ENCODE measurements around the gene ARFIP1. TPM values are rescaled to one million over a fixed set of nuclear protein-coding genes. Genes with fewer than 3 reads are reported as not detected.

ARFIP1 gene, protein sequence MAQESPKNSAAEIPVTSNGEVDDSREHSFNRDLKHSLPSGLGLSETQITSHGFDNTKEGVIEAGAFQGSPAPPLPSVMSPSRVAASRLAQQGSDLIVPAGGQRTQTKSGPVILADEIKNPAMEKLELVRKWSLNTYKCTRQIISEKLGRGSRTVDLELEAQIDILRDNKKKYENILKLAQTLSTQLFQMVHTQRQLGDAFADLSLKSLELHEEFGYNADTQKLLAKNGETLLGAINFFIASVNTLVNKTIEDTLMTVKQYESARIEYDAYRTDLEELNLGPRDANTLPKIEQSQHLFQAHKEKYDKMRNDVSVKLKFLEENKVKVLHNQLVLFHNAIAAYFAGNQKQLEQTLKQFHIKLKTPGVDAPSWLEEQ
- total RNA-seq: 7.5 TPM
- 10 to 100 TPM; 17.2 to 24.2 (median 20.2) TPM for polyA plus RNA-seq

DNA sequence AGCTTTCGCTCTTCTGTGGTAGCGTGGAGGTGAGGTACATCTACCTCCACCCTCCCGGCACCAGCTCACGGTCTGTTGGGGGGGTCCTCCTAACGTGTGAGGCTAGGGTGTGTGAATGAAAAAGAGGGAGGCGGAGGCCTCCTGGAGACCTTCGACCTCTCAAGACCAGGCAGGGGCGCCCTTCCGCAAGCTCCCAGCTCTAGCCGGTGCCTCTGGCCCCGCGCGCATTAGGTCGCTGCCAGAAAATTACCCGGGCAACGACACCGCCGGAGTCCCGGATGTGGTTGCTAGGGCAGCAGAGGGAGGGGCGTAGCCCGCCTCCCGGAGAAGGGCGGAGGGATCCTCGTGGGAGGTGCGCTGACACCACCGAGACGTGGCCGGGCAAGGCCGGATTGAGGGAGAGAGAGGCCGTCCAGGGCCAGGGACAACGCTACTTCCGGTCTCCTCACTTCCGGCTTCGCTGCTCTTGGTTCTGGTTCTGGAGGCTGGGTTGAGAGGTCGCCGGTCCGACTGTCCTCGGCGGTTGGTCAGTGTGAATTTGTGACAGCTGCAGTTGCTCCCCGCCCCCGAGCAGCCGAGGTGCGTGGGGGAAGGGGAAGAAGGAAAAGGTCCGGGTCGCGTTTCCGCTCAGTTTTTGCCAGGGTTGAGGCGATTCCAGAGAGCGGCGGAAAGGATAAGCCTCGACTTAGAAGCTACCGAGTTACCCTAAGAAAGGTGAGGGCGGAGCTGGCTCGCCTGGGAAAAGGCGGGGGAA is at the start of gene ARFIP1, which contains the start of gene TIGD4:
Gene ARFIP1 (plus strand): TSS at position 442 of the 754 bp plus-strand sequence. CDS start 49,680 bp downstream, outside the sequence.
Gene TIGD4 (minus strand): TSS at position 218 of the 754 bp plus-strand sequence. CDS start 8,726 bp downstream, outside the sequence.
- H3K27ac Mint-ChIP-seq: peak within 1 kb of the TSS; percentile 93 to 100 (median 99)
- peak within 1 kb of the TSS; percentile 84 for H3K4me3 ChIP-seq (ENCODE audit: low read depth, low read length)
- peak within 1 kb of the TSS; percentile 83 for H3K27ac ChIP-seq (ENCODE audit: insufficient read depth, low read length, poor library complexity, severe bottlenecking)
- H3K9me3 ChIP-seq (ENCODE audit: control insufficient read depth in 2 of 2, low read length in 2 of 2): no peaks in the 10 kb centered on the region
- peak within 1 kb of the TSS; percentile 92 to 99 (median 99) for H3K4me3 Mint-ChIP-seq
- H3K4me1 ChIP-seq (ENCODE audit: control insufficient read depth, insufficient read depth, low read length, poor library complexity, severe bottlenecking): peaks cover 21% of the 10 kb centered on the region
- H3K27me3 Mint-ChIP-seq: peaks cover 29% of the 10 kb centered on the region
- peaks cover 4 to 62% (median 37%) of the 10 kb centered on the region in 4 donors for H3K4me1 Mint-ChIP-seq
- DNase-seq (peak; percentile 91 to 96 (median 93)), ATAC-seq (ENCODE audit: low read depth in 2 of 2) (peak; percentile 92 to 94)
- H3K36me3 ChIP-seq (ENCODE audit: control insufficient read depth, insufficient read depth, low read length): no peaks in the 10 kb centered on the region
- no peaks in the 10 kb centered on the region for H3K36me3 Mint-ChIP-seq
- H3K9me3 Mint-ChIP-seq: no peaks in the 10 kb centered on the region
- peaks cover 9% of the 10 kb centered on the region for H3K27me3 ChIP-seq (ENCODE audit: control insufficient read depth, insufficient read depth, low read length)

DNA sequence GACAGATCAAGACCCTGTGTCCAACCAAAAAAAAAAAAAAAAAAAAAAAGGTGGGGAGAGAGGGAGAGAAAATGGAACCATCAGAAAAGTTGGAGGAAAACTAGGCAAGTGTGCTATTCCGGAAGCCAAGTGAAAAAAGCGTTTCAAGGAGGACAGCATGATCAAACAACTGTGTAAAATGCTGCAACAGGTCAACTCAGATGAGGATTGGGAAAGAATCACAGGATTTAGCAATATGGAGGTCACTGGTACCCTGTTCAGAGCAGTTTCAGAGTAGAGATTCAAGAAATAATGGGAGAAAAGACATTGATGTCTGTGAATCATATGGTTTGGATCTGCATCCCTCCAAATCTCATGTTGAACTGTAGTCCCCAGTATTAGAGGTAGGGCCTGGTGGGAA is 47.8 kb upstream of the ARFIP1 start:
- Mint-ChIP-seq H3K9me3 (no peaks in the 10 kb centered on the region), H3K36me3 (no peaks in the 10 kb centered on the region), H3K4me3 (no peak overlapping the region), H3K27ac (no peak overlapping the region), H3K4me1 (peaks cover 0 to 10% (median 2%) of the 10 kb centered on the region in 4 donors), H3K27me3 (peaks cover 11% of the 10 kb centered on the region)
- H3K4me3 ChIP-seq (ENCODE audit: low read depth, low read length): no peak overlapping the region
- no peak for DNase-seq
- H3K36me3 ChIP-seq (ENCODE audit: control insufficient read depth, insufficient read depth, low read length): no peaks in the 10 kb centered on the region
- no peaks in the 10 kb centered on the region for H3K27me3 ChIP-seq (ENCODE audit: control insufficient read depth, insufficient read depth, low read length)
- no peaks in the 10 kb centered on the region for H3K4me1 ChIP-seq (ENCODE audit: control insufficient read depth, insufficient read depth, low read length, poor library complexity, severe bottlenecking)
- no peak overlapping the region for H3K27ac ChIP-seq (ENCODE audit: insufficient read depth, low read length, poor library complexity, severe bottlenecking)
- H3K9me3 ChIP-seq (ENCODE audit: control insufficient read depth in 2 of 2, low read length in 2 of 2): no peaks in the 10 kb centered on the region
- no peak for ATAC-seq (ENCODE audit: low read depth in 2 of 2)

DNA sequence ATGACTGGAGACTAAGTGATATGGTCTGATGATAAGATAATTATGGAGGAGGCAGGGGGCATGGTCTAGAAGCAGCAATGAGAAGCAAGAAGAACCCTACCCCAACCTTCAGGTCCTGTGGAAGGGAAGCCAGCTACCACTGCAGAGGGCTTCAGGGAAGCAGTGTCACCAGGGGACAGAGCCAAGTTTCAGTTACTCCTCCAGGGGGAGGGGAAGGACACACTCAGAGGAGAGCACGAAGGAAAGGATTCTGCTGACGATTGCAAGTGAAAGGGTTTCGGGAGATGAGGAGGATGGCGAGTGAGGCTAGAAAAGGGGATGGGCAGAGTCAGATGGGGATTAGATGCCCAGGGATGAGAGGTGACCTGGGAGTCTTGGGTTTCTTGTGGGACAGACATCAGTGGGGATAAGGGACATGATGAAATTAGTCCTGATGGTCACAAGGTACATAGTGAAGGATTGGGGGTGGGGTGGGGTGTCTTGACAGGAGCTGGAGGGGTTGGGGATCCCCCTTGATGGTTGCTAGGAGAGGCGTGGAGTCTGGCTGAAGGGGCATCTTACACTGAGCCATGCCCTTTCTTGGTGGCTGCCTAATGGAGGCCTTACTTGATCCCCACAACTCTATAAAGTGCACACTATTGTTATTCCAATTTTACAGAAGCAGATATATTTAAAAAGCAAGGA is 45.6 kb upstream of the ARFIP1 start:
- no peaks in the 10 kb centered on the region for H3K9me3 ChIP-seq (ENCODE audit: control insufficient read depth in 2 of 2, low read length in 2 of 2)
- H3K4me1 ChIP-seq (ENCODE audit: control insufficient read depth, insufficient read depth, low read length, poor library complexity, severe bottlenecking): no peaks in the 10 kb centered on the region
- no peaks in the 10 kb centered on the region for H3K36me3 Mint-ChIP-seq
- H3K27me3 ChIP-seq (ENCODE audit: control insufficient read depth, insufficient read depth, low read length): no peaks in the 10 kb centered on the region
- peaks cover 0 to 5% (median 2%) of the 10 kb centered on the region in 4 donors for H3K4me1 Mint-ChIP-seq
- ATAC-seq (ENCODE audit: low read depth in 2 of 2) (no peak), DNase-seq (no peak)
- no peaks in the 10 kb centered on the region for H3K9me3 Mint-ChIP-seq
- no peak overlapping the region for H3K4me3 ChIP-seq (ENCODE audit: low read depth, low read length)
- H3K36me3 ChIP-seq (ENCODE audit: control insufficient read depth, insufficient read depth, low read length): no peaks in the 10 kb centered on the region
- H3K4me3 Mint-ChIP-seq: no peak overlapping the region
- H3K27me3 Mint-ChIP-seq: peaks cover 4% of the 10 kb centered on the region
- H3K27ac Mint-ChIP-seq: peak overlapping the region in 1 of 3 donors; percentile 42
- H3K27ac ChIP-seq (ENCODE audit: insufficient read depth, low read length, poor library complexity, severe bottlenecking): no peak overlapping the region

DNA sequence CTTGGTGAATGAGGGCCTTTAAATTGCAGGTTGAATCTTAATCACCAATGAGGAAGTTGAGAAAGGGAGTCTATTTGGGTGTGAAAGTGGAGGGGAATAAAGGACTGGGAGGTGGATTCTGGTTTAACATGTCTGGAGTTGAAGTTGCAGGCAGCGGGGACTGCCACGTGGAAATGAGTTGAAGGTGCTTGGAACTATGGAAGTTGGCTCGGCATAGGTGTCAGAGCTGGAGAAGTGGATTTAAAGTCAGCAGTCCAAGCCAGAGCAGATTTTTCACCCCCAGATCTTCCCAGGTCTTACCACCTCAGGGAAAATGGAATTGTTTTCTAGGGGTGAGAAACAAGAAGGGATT is 45.1 kb upstream of the ARFIP1 start:
- no peaks in the 10 kb centered on the region for H3K36me3 Mint-ChIP-seq
- peaks cover 4% of the 10 kb centered on the region for H3K27me3 Mint-ChIP-seq

DNA sequence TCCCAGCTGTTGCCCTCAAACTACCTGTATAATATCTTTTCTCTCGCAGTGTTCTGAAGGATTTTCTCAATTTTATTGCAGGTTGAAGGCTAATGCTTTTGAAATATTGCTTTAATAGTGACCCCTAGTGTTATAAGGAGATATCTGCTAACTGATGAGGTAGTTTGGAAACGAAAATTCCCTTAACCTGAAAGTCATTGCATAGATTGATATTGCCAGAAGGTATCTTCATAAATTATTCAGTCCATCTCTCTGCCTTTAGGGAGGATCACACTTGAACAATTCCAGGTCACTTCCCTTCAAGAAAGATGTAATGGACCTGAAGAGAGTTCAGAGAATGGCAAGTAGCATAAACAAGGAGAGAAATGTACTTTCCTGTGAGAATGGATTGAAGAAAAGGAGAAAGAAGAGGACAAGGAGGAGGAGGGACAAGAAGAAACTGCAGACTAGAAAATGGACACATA is 44.3 kb upstream of the ARFIP1 start:
- H3K27me3 Mint-ChIP-seq: peaks cover 4% of the 10 kb centered on the region
- H3K36me3 Mint-ChIP-seq: no peaks in the 10 kb centered on the region
- Histone ChIP-seq H3K36me3 (ENCODE audit: control insufficient read depth, insufficient read depth, low read length) (no peaks in the 10 kb centered on the region), H3K9me3 (ENCODE audit: control insufficient read depth in 2 of 2, low read length in 2 of 2) (no peaks in the 10 kb centered on the region), H3K4me1 (ENCODE audit: control insufficient read depth, insufficient read depth, low read length, poor library complexity, severe bottlenecking) (no peaks in the 10 kb centered on the region), H3K27ac (ENCODE audit: insufficient read depth, low read length, poor library complexity, severe bottlenecking) (no peak overlapping the region), H3K4me3 (ENCODE audit: low read depth, low read length) (no peak overlapping the region), H3K27me3 (ENCODE audit: control insufficient read depth, insufficient read depth, low read length) (no peaks in the 10 kb centered on the region)
- H3K9me3 Mint-ChIP-seq: no peaks in the 10 kb centered on the region
- no peak overlapping the region for H3K27ac Mint-ChIP-seq
- peaks cover 0 to 5% (median 2%) of the 10 kb centered on the region in 4 donors for H3K4me1 Mint-ChIP-seq
- H3K4me3 Mint-ChIP-seq: no peak overlapping the region
- DNase-seq (peak in 2 of 3 donors; percentile 36 to 46), ATAC-seq (ENCODE audit: low read depth in 2 of 2) (peak; percentile 45 to 58)

More for the DNA sequence above, 45.1 kb upstream of the ARFIP1 start:
- no peak for DNase-seq
- Histone ChIP-seq H3K27ac (ENCODE audit: insufficient read depth, low read length, poor library complexity, severe bottlenecking) (no peak overlapping the region), H3K36me3 (ENCODE audit: control insufficient read depth, insufficient read depth, low read length) (no peaks in the 10 kb centered on the region), H3K27me3 (ENCODE audit: control insufficient read depth, insufficient read depth, low read length) (no peaks in the 10 kb centered on the region), H3K9me3 (ENCODE audit: control insufficient read depth in 2 of 2, low read length in 2 of 2) (no peaks in the 10 kb centered on the region), H3K4me3 (ENCODE audit: low read depth, low read length) (no peak overlapping the region), H3K4me1 (ENCODE audit: control insufficient read depth, insufficient read depth, low read length, poor library complexity, severe bottlenecking) (no peaks in the 10 kb centered on the region)
- H3K4me3 Mint-ChIP-seq: no peak overlapping the region
- no peaks in the 10 kb centered on the region for H3K9me3 Mint-ChIP-seq
- peaks cover 0 to 5% (median 2%) of the 10 kb centered on the region in 4 donors for H3K4me1 Mint-ChIP-seq
- H3K27ac Mint-ChIP-seq: peak overlapping the region in 1 of 3 donors; percentile 42
- ATAC-seq (ENCODE audit: low read depth in 2 of 2): no peak

DNA sequence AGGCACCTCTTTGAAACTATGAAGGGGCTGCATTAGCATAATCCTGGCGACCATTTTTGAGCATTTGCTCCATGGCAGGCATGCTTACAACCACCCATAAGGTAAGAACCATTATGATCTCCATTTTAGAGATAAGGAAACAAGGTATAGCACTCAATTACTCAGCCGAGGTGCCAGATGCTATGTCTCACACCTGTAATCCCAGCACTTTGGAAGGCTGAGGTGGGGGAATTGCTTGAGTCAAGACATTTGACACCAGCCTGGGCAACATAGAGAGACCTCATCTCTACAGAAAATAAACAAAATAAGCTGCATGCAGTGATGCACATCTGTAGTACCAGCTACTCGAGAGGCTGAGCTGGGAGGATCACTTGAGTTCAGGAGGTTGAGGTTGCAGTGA is 43.8 kb upstream of the ARFIP1 start:
- ATAC-seq (ENCODE audit: low read depth in 2 of 2) (no peak), DNase-seq (no peak)
- Mint-ChIP-seq H3K9me3 (no peaks in the 10 kb centered on the region), H3K27me3 (peaks cover 4% of the 10 kb centered on the region), H3K36me3 (no peaks in the 10 kb centered on the region), H3K27ac (no peak overlapping the region), H3K4me3 (no peak overlapping the region), H3K4me1 (peaks cover 0 to 5% (median 2%) of the 10 kb centered on the region in 4 donors)
- H3K27ac ChIP-seq (ENCODE audit: insufficient read depth, low read length, poor library complexity, severe bottlenecking): no peak overlapping the region
- no peaks in the 10 kb centered on the region for H3K36me3 ChIP-seq (ENCODE audit: control insufficient read depth, insufficient read depth, low read length)
- no peaks in the 10 kb centered on the region for H3K4me1 ChIP-seq (ENCODE audit: control insufficient read depth, insufficient read depth, low read length, poor library complexity, severe bottlenecking)
- H3K4me3 ChIP-seq (ENCODE audit: low read depth, low read length): no peak overlapping the region
- H3K9me3 ChIP-seq (ENCODE audit: control insufficient read depth in 2 of 2, low read length in 2 of 2): no peaks in the 10 kb centered on the region
- H3K27me3 ChIP-seq (ENCODE audit: control insufficient read depth, insufficient read depth, low read length): no peaks in the 10 kb centered on the region

DNA sequence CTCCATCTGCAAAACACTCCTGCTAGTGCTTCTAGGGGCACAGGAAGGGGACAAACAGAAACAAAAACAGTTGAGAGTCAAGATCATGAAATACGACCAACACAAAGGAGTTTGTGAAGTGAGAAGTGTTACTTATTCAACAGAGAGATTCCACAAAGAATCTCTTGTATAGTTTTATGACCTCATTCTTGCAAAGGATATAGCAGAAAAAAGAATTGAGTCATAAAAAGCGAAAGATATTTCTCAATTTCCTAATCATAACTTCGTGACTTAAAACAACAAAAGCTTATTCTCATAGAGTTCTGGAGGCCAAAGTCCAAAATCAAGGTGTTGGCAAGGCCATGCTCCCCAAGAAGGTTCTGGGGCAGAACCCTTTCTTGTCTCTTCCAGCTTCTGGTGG is 40.9 kb upstream of the ARFIP1 start:
- no peak overlapping the region for H3K27ac Mint-ChIP-seq
- no peak overlapping the region for H3K27ac ChIP-seq (ENCODE audit: insufficient read depth, low read length, poor library complexity, severe bottlenecking)
- ATAC-seq (ENCODE audit: low read depth in 2 of 2): no peak

More for the DNA sequence above, 40.9 kb upstream of the ARFIP1 start:
- H3K4me3 ChIP-seq (ENCODE audit: low read depth, low read length): no peak overlapping the region
- H3K27me3 ChIP-seq (ENCODE audit: control insufficient read depth, insufficient read depth, low read length): no peaks in the 10 kb centered on the region
- no peaks in the 10 kb centered on the region for H3K4me1 ChIP-seq (ENCODE audit: control insufficient read depth, insufficient read depth, low read length, poor library complexity, severe bottlenecking)
- H3K4me1 Mint-ChIP-seq: peaks cover 0 to 5% (median 2%) of the 10 kb centered on the region in 4 donors
- H3K36me3 Mint-ChIP-seq: no peaks in the 10 kb centered on the region
- no peak overlapping the region for H3K4me3 Mint-ChIP-seq
- DNase-seq: no peak
- H3K9me3 ChIP-seq (ENCODE audit: control insufficient read depth in 2 of 2, low read length in 2 of 2): no peaks in the 10 kb centered on the region
- no peaks in the 10 kb centered on the region for H3K36me3 ChIP-seq (ENCODE audit: control insufficient read depth, insufficient read depth, low read length)
- H3K9me3 Mint-ChIP-seq: peaks cover 0 to 1% (median 0%) of the 10 kb centered on the region in 7 donors
- H3K27me3 Mint-ChIP-seq: peaks cover 4% of the 10 kb centered on the region

Measured in CD4-positive, CD25-positive, alpha-beta regulatory T cell (primary cell).